ENCODE data around the gene LAMTOR4.

Gene LAMTOR4

GRCh38 chr7:100120733-100121036 is 28.0 kb upstream of the LAMTOR4 start:
- POLR2A ChIA-PET: interaction anchor here (1.1 kb wide), 1 partner anchor 20 kb away, joined by 4 read pairs; the partner anchor contains the start of genes AP4M1 and MCM7
- DNase-seq (ENCODE audit: low read depth, low spot score): no peak
- H3K4me3 ChIP-seq (ENCODE audit: low read depth, low read length): peak overlapping the region; percentile 95
- TF ChIP-seq CTCF (IDR thresholded peaks at IDR 0.05; ENCODE audit: insufficient read depth, low read length, missing control alignments): no peak
- CTCF ChIA-PET: interaction anchor here (0.5 to 2.7 kb wide), 4 partner anchors 9 to 127 kb away, joined by 3 to 23 read pairs (median 6); partner anchors contain the start of genes AP4M1 and MCM7

- H3K4me3 ChIP-seq (ENCODE audit: low read depth, low read length): no peak overlapping the region
- CTCF ChIA-PET: interaction anchor here (1.2 to 2.7 kb wide), 3 partner anchors 8 to 11 kb away, joined by 6 to 23 read pairs (median 7); no protein-coding TSS in a partner anchor
- POLR2A ChIA-PET: no interaction called here
- no peak for DNase-seq (ENCODE audit: low read depth, low spot score)
- no peak for TF ChIP-seq CTCF (IDR thresholded peaks at IDR 0.05; ENCODE audit: insufficient read depth, low read length, missing control alignments)
These were observed 26.7 kb upstream of the LAMTOR4 start for GRCh38 chr7:100122067-100122466.

- no peak for TF ChIP-seq CTCF (IDR thresholded peaks at IDR 0.05; ENCODE audit: insufficient read depth, low read length, missing control alignments)
- CTCF ChIA-PET: interaction anchor here (1.2 to 1.8 kb wide), 2 partner anchors 8 to 10 kb away, joined by 6 to 7 read pairs; no protein-coding TSS in a partner anchor
- no peak for DNase-seq (ENCODE audit: low read depth, low spot score)
These were observed 26.1 kb upstream of the LAMTOR4 start for GRCh38 chr7:100122568-100122967.

GRCh38 chr7:100124301-100125230 is 24.2 kb upstream of the LAMTOR4 start:
- DNase-seq (ENCODE audit: low read depth, low spot score): no peak
- CTCF ChIA-PET: interaction anchor here (0.8 to 1.5 kb wide), 3 partner anchors 9 to 132 kb away, joined by 3 to 8 read pairs (median 3); no protein-coding TSS in a partner anchor
- no peak overlapping the region for H3K4me3 ChIP-seq (ENCODE audit: low read depth, low read length)
- no peak for TF ChIP-seq CTCF (IDR thresholded peaks at IDR 0.05; ENCODE audit: insufficient read depth, low read length, missing control alignments)
- POLR2A ChIA-PET: interaction anchor here (2.1 kb wide), 1 partner anchor 23 kb away, joined by 5 read pairs; the partner anchor contains the start of genes AP4M1 and MCM7

More at GRCh38 chr7:100122568-100122967, 26.1 kb upstream of the LAMTOR4 start:
- no peak overlapping the region for H3K4me3 ChIP-seq (ENCODE audit: low read depth, low read length)
- POLR2A ChIA-PET: no interaction called here

GRCh38 chr7:100126239-100126930 is 22.3 kb upstream of the LAMTOR4 start:
- no peak for DNase-seq (ENCODE audit: low read depth, low spot score)
- ChIA-PET CTCF (no interaction called here), POLR2A (interaction anchor here (0.6 to 1.0 kb wide), 4 partner anchors 17 to 31 kb away, joined by 3 to 8 read pairs (median 4); partner anchors contain the start of genes AP4M1 and LAMTOR4)
- H3K4me3 ChIP-seq (ENCODE audit: low read depth, low read length): peak overlapping the region; percentile 94
- no peak for TF ChIP-seq CTCF (IDR thresholded peaks at IDR 0.05; ENCODE audit: insufficient read depth, low read length, missing control alignments)

Measured in AG04449 (cell line).